ENCODE data around the gene TEAD3.
A peak's percentile ranks its signal among the peaks of the same experiment; 100 is the strongest.
"Not testable (repeated sequence)": the region's sequence is repeated elsewhere in the genome, so short reads cannot be mapped to it uniquely, and the experiment has no call there.

TEAD3 gene

DNA sequence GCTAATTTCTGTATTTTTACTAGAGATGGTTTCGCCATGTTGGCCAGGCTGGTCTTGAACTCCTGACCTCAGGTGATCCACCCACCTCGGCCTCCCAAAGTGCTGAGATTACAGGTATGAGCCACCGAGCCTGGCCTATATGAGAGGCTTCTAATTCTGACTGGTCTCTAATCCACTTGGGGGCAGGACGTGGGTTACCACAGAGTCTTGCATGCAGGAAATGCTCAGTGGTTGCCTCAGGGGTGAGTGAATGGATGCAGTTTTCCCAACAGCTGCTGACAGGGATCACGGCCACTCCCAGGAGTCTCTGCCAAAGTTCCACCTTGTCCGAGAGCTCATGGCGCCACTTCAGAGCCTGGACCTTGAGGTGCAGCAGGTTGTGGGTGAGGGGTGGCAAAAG, 51.2 kb downstream of the TEAD3 start:
- no peak for DNase-seq

DNA sequence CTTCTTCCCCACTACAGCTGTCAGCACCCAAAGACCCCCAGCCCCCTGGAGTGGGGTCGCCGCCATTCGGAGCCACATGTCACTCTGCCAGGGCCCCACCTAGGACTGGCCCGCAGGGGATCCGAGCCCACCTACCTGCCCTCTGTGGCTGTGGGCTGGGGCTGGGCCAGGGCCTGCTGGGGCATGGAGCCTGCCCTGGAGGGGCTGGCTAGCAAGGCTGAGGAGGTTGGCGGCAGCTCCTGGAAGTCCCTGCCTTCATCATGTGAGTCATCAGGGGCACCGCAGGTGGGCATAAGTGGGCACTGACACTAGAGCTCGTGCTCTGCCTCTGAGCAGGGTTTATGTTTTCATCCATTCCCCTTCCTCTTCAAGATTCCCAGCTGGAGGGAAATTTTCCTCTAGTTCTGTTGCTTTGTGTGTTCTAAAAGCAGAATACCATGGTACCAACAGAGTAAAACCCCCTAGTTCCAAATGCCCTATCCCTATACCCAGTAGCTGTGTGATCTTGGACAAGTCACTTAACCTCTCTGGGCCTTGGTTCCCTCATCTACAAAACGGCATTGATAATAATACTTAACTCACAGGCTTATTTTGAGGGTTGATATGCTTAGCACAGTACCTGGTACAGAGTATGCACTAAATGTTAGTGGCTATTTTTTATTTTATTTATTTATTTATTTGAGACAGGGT, 53.4 kb downstream of the TEAD3 start:
- DNase-seq: no peak

DNA sequence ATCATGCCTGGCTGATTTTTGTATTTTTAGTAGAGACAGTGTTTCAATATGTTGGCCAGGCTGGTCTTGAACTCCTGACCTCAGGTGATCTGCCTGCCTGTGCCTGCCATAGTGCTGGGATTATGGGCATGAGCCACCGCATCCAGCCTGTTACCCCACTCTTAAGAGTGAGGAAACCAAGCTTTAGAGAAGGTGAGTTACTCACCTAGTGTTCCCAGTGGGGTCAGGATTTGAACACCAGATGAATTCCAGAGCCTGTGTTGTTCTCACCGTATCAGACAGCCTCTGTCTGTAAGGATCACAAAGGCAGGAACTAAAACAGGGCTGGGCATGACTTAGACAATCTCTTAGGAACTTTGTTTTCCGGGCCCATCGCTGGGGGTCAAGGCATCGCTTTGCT, 54.2 kb downstream of the TEAD3 start:
- DNase-seq: no peak

DNA sequence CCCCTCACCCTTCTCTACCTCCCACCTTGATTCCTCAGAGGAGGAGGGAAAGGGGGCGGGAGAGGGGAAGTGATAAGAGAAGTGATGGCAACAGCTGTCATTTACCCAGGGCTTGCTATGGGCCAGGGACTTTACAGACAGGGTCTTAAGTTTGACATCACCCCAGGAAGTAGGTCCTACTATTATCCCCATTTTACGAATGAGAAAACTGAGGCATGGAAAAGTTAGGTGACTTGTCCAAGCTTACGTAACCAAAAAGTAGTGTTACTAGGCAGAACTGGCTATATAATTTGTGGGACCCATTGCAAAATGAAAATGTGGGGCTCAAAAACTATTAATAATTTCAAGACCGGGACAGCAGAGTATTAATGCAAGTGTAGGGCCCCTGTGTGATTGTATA, 55.2 kb downstream of the TEAD3 start:
- DNase-seq: no peak

DNA sequence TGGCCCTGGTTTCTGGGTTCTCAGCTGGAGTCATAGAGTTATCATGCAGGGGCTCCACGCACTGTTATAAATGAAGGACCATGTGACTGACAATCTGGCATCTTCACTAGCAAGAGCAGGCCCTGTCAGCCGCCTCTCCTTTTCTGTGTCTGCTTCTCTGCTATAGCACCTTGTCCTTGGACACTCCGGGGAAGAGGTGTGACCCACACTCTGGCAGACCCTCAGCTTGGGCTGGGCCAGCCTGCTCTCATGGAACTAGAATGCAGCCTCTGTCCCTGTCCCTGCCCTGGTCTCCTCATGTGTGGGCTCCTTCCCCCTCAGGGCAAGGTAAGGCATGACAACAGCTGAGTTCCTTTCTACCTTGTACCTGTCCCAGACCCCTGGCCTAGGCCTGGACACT, 55.7 kb downstream of the TEAD3 start:
- no peak for DNase-seq

DNA sequence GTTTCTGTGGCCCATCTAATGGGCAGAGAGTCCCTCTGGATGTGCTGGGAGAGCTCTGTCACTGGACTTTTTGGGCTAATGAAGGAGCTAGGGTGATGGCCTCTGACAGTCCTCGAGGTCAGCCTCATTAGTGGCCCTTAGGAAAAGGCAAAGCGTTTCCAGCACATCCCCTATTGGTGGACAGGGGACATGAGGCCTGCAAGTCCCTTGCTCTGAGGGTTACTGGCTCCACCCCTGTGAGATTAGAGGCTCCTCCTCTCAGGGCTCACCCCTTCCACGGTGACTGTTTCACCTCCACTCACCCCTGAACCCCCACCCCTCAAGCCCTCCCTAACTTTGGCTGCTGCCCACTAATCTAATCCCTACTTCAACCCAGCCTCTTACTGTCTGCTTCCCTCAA, 57.6 kb downstream of the TEAD3 start:
- DNase-seq: no peak

DNA sequence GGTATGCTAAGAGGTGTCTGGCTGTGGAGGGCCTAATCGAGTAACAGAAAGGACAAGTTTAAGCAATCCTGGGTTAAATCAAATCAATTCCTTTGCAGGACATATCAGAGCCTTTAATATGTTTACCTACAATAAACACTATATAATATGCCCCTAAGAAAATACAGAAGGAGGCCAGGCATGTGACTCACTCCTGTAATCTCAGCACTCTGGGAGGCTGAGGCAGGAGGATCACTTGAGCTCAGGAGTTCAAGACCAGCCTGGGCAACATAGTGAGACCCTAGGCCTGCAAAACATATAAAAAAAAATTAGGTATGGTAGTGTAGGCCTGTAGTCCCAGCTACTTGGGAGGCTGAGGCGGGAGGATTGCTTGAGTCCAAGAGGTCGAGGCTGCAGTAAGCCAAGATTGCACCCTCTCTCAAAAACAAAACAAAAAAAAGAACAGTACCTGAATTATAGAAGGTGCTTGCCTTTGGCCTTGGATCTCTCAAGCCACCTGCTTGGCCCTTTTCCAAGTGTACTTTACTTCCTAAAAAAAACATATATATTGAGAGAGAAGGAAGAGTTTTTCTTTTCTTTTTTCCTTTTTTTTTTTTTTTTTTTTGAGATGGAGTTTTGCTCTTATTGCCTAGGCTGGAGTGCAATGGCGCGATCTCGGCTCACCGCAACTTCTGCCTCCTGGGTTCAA, 58.4 kb downstream of the TEAD3 start:
- not testable (repeated sequence) for DNase-seq

DNA sequence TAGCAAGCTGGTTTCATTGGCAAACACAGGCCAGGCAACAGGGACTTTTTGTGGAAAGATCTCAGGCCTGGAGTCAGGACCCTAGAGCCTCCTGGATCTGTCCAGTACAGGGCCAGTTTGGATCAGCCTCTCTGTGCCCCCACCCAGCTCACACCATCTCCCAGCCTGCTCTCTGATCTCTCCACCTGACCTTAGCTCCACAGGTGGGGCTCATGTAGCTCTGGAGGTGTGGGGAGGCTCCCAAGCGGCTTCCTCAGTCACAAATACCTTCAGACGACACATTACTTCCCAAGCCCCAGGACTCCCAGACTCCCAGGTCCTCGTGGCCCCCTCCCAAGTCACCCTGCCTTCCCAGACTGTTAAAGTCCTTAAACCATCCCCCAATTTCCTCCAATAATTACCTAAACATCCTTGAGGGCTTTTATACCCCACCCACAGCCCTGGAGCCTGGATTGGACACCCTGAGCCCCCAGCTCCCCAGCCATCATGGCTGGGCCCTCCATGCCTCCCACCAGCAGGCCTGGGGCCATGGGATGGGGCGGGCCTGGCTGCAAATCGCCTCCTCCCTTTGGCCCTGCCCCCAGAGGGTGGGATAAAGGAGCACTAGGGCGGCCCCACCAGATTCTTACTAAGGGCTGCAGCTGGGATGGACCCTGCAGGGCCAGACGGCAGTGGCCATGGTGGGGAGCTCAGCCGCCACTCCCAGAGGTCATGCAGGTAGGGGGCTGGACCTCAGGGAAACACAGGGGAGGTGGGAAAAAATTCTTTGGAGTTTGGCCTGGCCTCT, 60.6 kb downstream of the TEAD3 start:
- DNase-seq: no peak

DNA sequence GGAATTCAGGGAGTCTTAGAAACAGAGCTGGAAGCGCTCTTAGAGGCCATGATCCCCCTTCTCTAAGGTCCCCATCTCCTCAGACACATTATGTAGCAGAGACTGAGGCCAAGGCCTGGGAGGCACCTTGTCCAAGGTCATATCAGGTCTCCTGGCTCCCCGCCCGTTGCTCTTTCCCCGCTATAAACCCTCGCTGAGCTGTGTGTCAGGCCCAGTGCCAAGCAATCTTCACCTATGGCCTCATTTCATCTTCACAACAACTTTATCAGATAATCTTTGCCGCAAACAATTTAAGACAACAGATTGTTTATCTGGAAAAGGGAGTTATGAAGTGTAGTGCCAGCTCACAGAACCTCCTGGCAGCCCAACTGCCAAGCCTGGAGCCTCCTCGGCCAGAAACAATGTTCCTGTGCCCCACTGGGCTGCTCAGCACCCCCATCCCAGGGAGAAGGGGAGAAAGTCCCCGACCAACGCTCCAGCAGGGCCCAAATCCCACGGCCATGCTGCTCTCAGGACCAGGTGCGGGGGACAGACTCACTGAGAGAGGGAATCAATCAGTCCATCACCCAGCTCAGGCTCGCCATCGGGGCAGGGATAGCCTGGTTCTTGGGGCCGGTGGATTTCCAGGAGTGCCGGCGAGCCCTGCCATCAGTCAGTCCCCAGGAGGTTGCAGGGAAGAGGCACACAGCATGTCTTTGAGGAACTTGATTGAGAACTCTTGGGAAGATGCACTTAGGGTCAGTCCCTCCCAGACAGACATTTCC, 61.6 kb downstream of the TEAD3 start:
- DNase-seq: no peak

DNA sequence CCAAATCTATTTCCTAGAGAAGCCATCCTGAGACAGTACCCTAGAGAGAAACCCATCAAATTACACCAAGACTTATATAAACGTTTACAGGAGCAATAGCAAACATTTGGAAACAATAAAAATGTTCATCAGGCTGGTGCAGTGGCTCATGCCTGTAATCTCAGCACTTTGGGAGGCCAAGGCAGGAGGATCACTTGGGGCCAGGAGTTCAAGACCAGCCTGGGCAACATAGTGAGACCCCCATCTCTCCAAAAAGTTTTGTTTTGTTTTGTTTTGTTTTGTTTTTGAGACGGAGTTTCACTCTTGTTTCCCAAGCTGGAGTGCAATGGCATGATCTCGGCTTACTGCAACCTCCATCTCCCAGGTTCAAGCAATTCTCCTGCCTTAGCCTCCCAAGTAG, 64.2 kb downstream of the TEAD3 start:
- not testable (repeated sequence) for DNase-seq

DNA sequence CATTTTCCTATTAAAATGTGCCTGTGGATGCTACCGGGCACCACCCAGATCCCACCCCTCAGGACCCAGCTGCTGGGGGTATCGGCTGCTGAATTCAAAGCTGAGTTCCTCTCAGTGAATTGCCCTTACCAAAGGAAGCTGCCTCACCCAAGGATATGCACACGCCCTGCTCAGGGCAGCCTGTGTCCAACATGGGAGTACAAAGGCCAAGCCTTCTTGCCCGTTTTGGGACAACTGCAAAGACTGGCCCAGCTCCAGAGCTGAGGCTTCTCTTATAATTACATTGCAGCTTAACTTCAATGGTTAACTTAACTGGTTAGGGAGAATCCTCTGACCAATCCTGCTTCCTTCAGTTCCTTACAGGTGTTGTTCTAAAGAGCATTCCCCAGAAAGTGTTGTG, 64.6 kb downstream of the TEAD3 start:
- no peak for DNase-seq

DNA sequence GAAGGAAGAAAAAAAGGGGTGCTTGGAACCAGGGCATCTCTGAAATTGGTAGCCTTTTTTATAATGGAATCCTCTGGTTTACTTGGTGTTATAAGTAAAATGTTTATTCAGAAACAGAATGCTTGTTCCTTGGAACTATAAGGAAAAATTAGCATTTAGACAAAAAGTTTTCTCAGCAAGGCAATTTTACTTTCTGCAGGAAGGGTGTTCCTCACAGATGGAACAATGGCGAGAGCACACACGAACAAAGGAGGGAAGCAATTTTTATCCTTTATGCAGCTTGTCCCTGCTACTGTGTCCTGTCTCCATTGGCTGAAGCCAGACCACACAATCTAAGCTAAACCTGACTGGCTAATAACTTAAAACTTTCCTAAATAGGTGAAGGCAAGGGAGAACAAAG, 67.4 kb downstream of the TEAD3 start:
- DNase-seq: no peak

DNA sequence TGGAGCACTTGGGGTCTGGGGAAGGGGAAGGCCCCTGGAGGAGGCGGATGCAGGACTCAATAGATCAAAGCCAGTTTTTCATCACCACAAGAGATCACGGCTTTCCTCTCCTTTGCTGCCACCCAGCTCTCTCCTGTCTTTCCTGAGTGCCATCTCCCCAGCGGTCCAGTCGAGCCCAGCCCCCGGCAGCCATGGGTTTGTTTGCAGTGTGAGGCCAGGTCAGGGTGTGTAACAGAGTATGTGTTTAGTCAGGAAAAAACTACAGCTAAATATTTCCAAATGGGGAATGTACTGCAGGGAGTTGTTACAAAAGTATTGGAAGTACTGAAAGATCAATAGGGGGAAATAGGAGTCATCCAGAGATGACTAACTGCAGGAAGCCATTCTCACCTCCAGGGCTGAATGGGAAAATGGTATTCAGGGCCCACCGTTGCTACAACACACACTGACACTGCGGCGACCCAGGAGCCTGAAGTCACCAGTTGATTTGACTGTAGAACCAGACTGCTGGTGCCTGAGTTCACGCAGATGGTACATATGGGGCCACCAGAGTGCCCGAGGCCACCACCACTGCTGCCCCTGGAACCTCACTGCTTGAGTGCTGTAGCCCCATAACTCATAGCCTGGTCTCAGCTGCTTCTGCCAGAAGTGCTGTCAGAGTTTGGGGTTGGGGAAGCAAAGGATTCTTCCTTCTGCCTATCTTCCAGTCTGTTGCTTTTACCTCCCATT, 68.3 kb downstream of the TEAD3 start:
- DNase-seq: no peak

DNA sequence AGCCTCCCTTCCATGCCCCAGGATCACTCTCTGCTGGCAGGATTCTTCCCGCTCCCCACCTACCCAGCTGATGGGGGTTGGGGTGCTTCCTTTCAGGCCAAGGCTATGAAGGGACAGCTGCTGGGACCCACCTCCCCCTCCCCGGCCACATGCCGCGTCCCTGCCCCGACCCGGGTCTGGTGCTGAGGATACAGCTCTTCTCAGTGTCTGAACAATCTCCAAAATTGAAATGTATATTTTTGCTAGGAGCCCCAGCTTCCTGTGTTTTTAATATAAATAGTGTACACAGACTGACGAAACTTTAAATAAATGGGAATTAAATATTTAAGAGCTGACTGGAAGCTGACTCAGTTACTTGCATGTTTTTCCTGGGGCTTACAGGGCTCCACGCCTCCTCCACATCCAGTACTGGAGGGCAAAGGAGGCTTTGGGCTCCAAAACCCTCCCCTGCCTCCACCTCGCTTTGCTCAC, 69.0 kb downstream of the TEAD3 start:
- DNase-seq: no peak

DNA sequence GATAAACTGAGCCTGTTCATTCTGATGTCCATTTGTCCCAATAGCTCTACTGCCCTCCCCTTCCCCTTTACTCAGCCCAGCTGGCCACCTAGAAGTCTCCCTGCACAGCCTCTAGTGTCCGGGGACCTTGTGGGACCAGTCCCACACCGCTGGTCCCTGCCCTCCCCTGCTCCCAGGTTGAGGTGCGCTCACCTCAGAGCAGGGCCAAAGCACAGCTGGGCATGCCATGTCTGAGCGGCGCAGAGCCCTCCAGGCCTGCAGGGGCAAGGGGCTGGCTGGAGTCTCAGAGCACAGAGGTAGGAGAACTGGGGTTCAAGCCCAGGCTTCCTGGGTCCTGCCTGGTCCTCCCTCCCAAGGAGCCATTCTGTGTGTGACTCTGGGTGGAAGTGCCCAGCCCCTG, 69.4 kb downstream of the TEAD3 start:
- no peak for DNase-seq

DNA sequence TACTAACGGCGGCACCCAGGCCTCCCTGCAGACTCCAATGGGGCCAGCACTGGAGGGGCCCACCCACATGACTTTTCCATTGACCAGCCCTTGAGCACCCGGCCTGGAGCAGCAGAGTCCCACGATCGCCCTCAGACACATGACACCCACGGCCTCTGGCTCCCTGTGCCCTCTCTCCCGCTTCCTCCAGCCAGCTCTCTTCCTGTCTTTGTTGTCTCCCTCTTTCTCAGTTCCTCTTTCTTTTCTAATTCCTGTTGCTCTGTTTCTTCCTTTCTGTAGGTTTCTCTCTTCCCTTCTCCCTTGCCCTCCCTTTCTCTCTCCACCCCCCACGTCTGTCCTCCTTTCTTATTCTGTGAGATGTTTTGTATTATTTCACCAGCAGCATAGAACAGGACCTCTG, 70.8 kb downstream of the TEAD3 start:
- no peak for DNase-seq

DNA sequence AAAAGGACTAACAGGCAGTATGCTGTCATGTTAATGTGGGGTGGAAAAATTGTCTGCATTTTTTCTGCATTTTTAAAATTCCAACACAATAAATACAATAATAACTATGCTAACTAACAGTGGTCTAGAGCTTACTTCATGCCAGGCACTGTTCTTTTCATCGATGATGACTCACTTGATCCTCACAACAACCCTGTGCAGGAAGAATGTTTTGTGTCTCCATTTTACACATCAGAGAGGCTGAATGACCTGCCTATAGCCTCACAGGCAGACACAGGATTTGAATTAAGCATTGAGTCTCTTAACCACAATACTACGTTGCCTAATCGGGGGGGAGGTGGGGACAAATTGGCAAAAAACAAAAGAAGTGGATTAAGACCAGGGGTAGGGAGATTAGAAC, 71.6 kb downstream of the TEAD3 start:
- DNase-seq: peak; percentile 38 to 76
